ENCODE data around the gene HOXD1.

Gene HOXD1

GRCh38 chr2:176148751-176149421, 39.6 kb upstream of the HOXD1 start:
- ATAC-seq (replicated peaks): no peak
- H3K27me3 Mint-ChIP-seq: peaks cover 93 to 100% of the 10 kb centered on the region in 2 donors
- H3K9me3 Mint-ChIP-seq: no peaks in the 10 kb centered on the region
- DNase-seq: no peak
- no peak overlapping the region for H3K27ac Mint-ChIP-seq
- H3K4me1 Mint-ChIP-seq (ENCODE audit: low read depth in 2 of 2): peaks cover 0 to 2% of the 10 kb centered on the region in 2 donors
- no peaks in the 10 kb centered on the region for H3K36me3 Mint-ChIP-seq (ENCODE audit: insufficient read depth)
- H3K4me3 Mint-ChIP-seq: no peak overlapping the region

DNA sequence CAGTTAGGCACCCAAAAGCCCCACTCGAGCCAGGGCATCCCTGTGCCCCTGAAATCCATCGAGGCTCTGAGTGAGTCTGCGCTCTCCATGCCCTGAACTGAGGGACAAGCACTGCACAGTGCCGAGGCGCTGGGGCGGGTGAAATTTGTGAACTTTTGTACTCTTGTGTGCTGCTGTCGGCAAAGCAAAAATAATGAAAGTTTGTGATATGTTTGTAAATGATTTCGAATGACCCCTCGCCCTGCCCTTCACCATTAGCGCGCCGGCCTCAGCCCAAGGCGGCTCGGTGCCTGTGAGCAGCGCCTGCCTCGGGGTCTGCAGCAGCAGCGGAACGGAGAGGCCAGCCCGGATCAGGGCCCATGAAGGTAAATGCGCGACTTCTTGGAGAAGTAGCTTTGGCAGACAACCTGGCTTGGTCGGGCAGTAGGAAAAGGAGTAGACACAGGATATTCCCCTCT, 39.0 kb upstream of the HOXD1 start:
- Mint-ChIP-seq H3K4me1 (ENCODE audit: low read depth in 2 of 2) (peaks cover 0 to 2% of the 10 kb centered on the region in 2 donors), H3K27me3 (peaks cover 93 to 100% of the 10 kb centered on the region in 2 donors), H3K27ac (no peak overlapping the region), H3K4me3 (no peak overlapping the region), H3K9me3 (no peaks in the 10 kb centered on the region), H3K36me3 (ENCODE audit: insufficient read depth) (no peaks in the 10 kb centered on the region)
- DNase-seq (no peak), ATAC-seq (replicated peaks) (no peak)

DNA sequence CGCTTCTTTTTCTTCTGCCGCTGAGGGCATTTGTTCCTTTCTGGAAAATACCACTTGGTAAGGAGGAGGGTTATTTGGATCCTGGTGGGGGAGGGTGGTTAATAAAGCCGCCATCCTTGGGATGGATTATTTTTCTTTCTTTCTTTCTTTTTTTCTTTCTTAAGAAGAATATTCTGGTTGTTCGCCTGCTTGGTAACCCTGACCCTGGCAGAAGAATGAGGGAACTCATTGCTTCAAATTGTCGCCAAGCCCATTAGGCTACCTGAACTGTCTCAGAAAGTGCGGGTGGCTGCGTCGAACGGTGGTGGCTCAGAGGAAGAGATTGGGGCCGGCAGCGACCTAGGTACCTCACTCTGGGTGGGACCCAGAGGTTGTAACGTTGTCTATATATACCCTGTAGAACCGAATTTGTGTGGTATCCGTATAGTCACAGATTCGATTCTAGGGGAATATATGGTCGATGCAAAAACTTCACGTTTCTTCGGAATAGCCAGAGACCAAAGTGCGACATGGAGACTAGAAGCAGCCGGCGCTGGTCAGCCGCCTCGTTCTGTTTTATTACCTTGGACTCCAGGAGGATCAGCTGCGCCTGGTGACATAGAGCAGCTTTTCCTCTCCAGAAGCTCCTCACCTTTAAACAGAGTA, 38.4 kb upstream of the HOXD1 start:
- ATAC-seq (replicated peaks): no peak
- Mint-ChIP-seq H3K36me3 (ENCODE audit: insufficient read depth) (no peaks in the 10 kb centered on the region), H3K9me3 (no peaks in the 10 kb centered on the region), H3K4me3 (no peak overlapping the region), H3K27ac (no peak overlapping the region), H3K27me3 (peaks cover 93 to 100% of the 10 kb centered on the region in 2 donors), H3K4me1 (ENCODE audit: low read depth in 2 of 2) (peaks cover 0 to 2% of the 10 kb centered on the region in 2 donors)
- no peak for DNase-seq

- H3K4me3 Mint-ChIP-seq: no peak overlapping the region
Observed at GRCh38 chr2:176150584-176151441, 37.7 kb upstream of the HOXD1 start.

GRCh38 chr2:176151442-176152287, 36.8 kb upstream of the HOXD1 start, which contains the start of gene HOXD4:
HOXD4 (plus strand) TSS chr2:176151550; CDS start chr2:176151634, 84 bp downstream.
- Mint-ChIP-seq H3K36me3 (ENCODE audit: insufficient read depth) (no peaks in the 10 kb centered on the region), H3K27ac (no peak within 1 kb of the TSS), H3K27me3 (peaks cover 93 to 100% of the 10 kb centered on the region in 2 donors), H3K9me3 (no peaks in the 10 kb centered on the region), H3K4me3 (no peak within 1 kb of the TSS), H3K4me1 (ENCODE audit: low read depth in 2 of 2) (peaks cover 0 to 2% of the 10 kb centered on the region in 2 donors)
- no peak for ATAC-seq (replicated peaks)
- DNase-seq: no peak

More at GRCh38 chr2:176150584-176151441, 37.7 kb upstream of the HOXD1 start:
- Mint-ChIP-seq H3K27ac (no peak overlapping the region), H3K36me3 (ENCODE audit: insufficient read depth) (no peaks in the 10 kb centered on the region), H3K27me3 (peaks cover 93 to 100% of the 10 kb centered on the region in 2 donors), H3K9me3 (no peaks in the 10 kb centered on the region), H3K4me1 (ENCODE audit: low read depth in 2 of 2) (peaks cover 0 to 2% of the 10 kb centered on the region in 2 donors)
- DNase-seq: no peak
- ATAC-seq (replicated peaks): no peak

GRCh38 chr2:176152350-176153181, 35.9 kb upstream of the HOXD1 start:
- peaks cover 3 to 4% of the 10 kb centered on the region in 2 donors for H3K4me1 Mint-ChIP-seq (ENCODE audit: low read depth in 2 of 2)
- no peak overlapping the region for H3K27ac Mint-ChIP-seq
- no peak for DNase-seq

DNA sequence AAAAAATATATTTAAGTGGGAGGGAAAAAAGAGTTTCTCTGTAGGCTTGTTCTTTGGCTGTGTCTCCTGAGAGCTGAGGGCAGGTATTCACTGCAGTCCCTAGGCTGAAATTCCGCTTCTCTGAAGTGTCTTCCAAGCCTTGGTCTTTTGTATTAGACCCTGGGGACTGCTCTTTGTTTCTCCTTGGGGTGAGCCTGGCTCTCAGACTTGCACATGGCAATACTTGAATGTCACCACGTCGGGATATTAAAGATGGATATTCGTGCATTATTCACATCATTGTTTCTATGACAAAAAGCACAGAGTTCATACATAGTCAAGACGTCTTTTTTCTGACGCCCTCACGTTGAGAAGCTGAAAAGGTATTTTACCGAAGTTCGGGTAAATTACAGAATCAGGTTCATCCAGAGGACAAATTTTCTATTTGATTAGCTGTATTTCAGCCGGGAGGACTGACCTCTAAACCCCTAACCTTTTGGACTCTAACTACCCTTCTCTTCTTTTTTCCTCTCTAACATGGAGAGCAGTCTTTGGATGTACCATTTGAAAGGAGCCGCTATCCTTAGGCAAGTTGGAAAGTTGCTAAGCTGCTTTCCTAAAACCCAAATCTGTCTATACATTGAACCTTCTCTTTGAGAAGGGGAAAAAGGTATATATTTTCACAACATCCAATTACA, 33.8 kb upstream of the HOXD1 start:
- Mint-ChIP-seq H3K27me3 (peaks cover 86 to 100% of the 10 kb centered on the region in 2 donors), H3K4me1 (ENCODE audit: low read depth in 2 of 2) (peaks cover 8 to 11% of the 10 kb centered on the region in 2 donors), H3K9me3 (no peaks in the 10 kb centered on the region), H3K36me3 (ENCODE audit: insufficient read depth) (peaks cover 9% of the 10 kb centered on the region), H3K27ac (no peak overlapping the region), H3K4me3 (no peak overlapping the region)
- DNase-seq (no peak), ATAC-seq (replicated peaks) (no peak)

More at GRCh38 chr2:176152350-176153181, 35.9 kb upstream of the HOXD1 start:
- H3K27me3 Mint-ChIP-seq: peaks cover 91 to 100% of the 10 kb centered on the region in 2 donors
- peaks cover 3% of the 10 kb centered on the region for H3K36me3 Mint-ChIP-seq (ENCODE audit: insufficient read depth)
- ATAC-seq (replicated peaks): no peak
- H3K4me3 Mint-ChIP-seq: no peak overlapping the region
- H3K9me3 Mint-ChIP-seq: no peaks in the 10 kb centered on the region

- Mint-ChIP-seq H3K36me3 (ENCODE audit: insufficient read depth) (peaks cover 11% of the 10 kb centered on the region), H3K27ac (no peak overlapping the region), H3K4me3 (no peak overlapping the region), H3K27me3 (peaks cover 83 to 100% of the 10 kb centered on the region in 2 donors), H3K4me1 (ENCODE audit: low read depth in 2 of 2) (peaks cover 8 to 11% of the 10 kb centered on the region in 2 donors), H3K9me3 (no peaks in the 10 kb centered on the region)
- DNase-seq (no peak), ATAC-seq (replicated peaks) (no peak)
Observed at GRCh38 chr2:176155356-176156044, 33.0 kb upstream of the HOXD1 start.

- peaks cover 18% of the 10 kb centered on the region for H3K36me3 Mint-ChIP-seq (ENCODE audit: insufficient read depth)
- H3K27ac Mint-ChIP-seq: no peak overlapping the region
- peaks cover 83 to 100% of the 10 kb centered on the region in 2 donors for H3K27me3 Mint-ChIP-seq
- H3K4me3 Mint-ChIP-seq: peak overlapping the region in 1 of 2 donors; percentile 21
- ATAC-seq (replicated peaks) (no peak), DNase-seq (no peak)
- H3K9me3 Mint-ChIP-seq: no peaks in the 10 kb centered on the region
- H3K4me1 Mint-ChIP-seq (ENCODE audit: low read depth in 2 of 2): peaks cover 10 to 11% of the 10 kb centered on the region in 2 donors
Observed at GRCh38 chr2:176156301-176156806, 32.1 kb upstream of the HOXD1 start.

DNA sequence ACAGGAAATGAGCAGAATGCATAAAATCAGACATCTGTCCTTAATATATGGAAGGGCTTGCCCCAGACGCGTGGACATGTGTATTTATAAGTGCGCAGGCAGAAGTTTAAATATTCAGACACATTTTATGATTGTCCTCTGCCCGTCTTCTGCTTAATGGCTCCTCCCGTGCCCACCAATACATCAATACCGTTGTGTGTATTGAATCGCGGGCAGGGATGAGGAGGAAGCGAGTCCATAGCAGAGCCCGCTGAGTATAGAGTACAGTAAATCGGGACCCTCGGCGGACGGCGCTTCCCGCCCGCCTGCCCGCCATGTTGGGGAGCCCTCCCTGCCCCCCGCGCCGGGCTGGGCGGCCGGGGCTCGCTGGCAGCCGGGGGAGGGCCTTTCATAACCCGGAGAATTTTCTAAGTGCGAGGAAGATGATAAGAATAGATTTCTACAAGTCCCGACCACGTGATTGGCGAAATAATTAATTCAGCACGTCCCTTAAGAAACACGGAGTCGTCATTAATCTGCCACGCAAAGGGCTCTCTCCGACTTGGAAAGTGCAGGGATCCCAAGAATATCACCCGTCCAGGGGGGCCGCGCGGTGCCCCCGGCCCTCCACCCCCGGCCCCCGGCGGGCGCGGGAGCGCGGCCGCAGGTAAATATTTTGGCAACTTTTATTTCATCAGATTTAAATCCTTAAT, 31.5 kb upstream of the HOXD1 start, which contains the start of gene HOXD3:
HOXD3 (plus strand) TSS at position 501 of the 692 bp plus-strand sequence. CDS start 11,808 bp downstream, outside the sequence.
- ATAC-seq (replicated peaks): no peak
- H3K4me1 Mint-ChIP-seq (ENCODE audit: low read depth in 2 of 2): peaks cover 9 to 11% of the 10 kb centered on the region in 2 donors
- no peak within 1 kb of the TSS for H3K27ac Mint-ChIP-seq
- no peak for DNase-seq
- H3K27me3 Mint-ChIP-seq: peaks cover 87 to 100% of the 10 kb centered on the region in 2 donors
- H3K9me3 Mint-ChIP-seq: no peaks in the 10 kb centered on the region
- peak within 1 kb of the TSS; percentile 50 to 58 for H3K4me3 Mint-ChIP-seq
- H3K36me3 Mint-ChIP-seq (ENCODE audit: insufficient read depth): peaks cover 18% of the 10 kb centered on the region
